Heart left ventricle (tissue), 16 donors: ENCODE results near the gene LEPROT. TPM values are rescaled to one million over a fixed set of nuclear protein-coding genes. Genes with fewer than 3 reads are reported as not detected.

Experiments used
- ATAC-seq, 4 donors: fragments of 200-7000 bp; cut with Tn5 transposase; one replicate each; pipeline ENCODE4 v1.9.1; 2020 to 2022; ENCODE audit warnings: moderate library complexity in 4 of 4, mild to moderate bottlenecking in 3 of 4, moderate number of reproducible peaks in 1 of 4
- DNase-seq, 5 donors: peaks; one replicate each; pipeline ENCODE4 v3.0.0-alpha.2; 2020
- H3K27ac ChIP-seq, 12 donors: fragments of 200-600 bp; sonication (generic) in 4 of 12; one replicate each; pipeline versions ENCODE4 v1.5.0 to v1.8.0; 2016 to 2022; ENCODE audit warnings: mild to moderate bottlenecking in 2 of 12
- H3K27me3 ChIP-seq, 9 donors: fragments of 200-600 bp; sonication (generic) in 2 of 9; one replicate each; pipeline versions ENCODE4 v1.5.1 to v1.8.0; 2016 to 2022; ENCODE audit warnings: mild to moderate bottlenecking in 3 of 9
- H3K36me3 ChIP-seq, 9 donors: fragments of 200-600 bp; sonication (generic) in 2 of 9; one replicate each; pipeline versions ENCODE4 v1.5.0 to v1.8.0; 2018 to 2022; ENCODE audit warnings: mild to moderate bottlenecking in 2 of 9
- H3K4me1 ChIP-seq, 12 donors: fragments of 200-600 bp; sonication (generic) in 4 of 12; one replicate each; pipeline versions ENCODE4 v1.5.0 to v1.8.0; 2016 to 2022; ENCODE audit warnings: mild to moderate bottlenecking in 3 of 12
- H3K4me3 ChIP-seq, 12 donors: fragments of 200-600 bp; sonication (generic) in 4 of 12; one replicate each; pipeline versions ENCODE4 v1.5.0 to v1.8.0; 2017 to 2022; ENCODE audit warnings: mild to moderate bottlenecking in 9 of 12, moderate library complexity in 4 of 12
- H3K9me3 ChIP-seq, 12 donors: fragments of 200-600 bp; sonication (generic) in 4 of 12; one replicate each; pipeline versions ENCODE4 v1.5.0 to v1.8.0; 2016 to 2022; ENCODE audit warnings: mild to moderate bottlenecking in 1 of 12
- CTCF ChIP-seq, 12 donors: fragments of 200-600 bp; sonication (generic) in 4 of 12; IDR thresholded peaks; one replicate each; pipeline versions ENCODE4 v1.5.0 to v1.8.0; 2018 to 2022; ENCODE audit warnings: antibody characterized with exemption in 12 of 12, mild to moderate bottlenecking in 5 of 12
- POLR2A ChIP-seq, 2 donors: fragments of 450-650 bp; IDR thresholded peaks; one replicate each; pipeline ENCODE4 v1.6.1; 2017; ENCODE audit warnings: antibody characterized with exemption in 2 of 2, mild to moderate bottlenecking in 2 of 2, moderate library complexity in 2 of 2
- WGBS, 4 donors: extraction: QIAGEN DNeasy Blood & Tissue Kit in 2 of 4; methylation state at CpG; one replicate each; pipeline versions ENCODE4 v1.1.5 to v1.1.7; 2013 to 2018; 5-methylcytosine and 5-hydroxymethylcytosine counted together
- intact Hi-C, 10 donors: fragments of 100-400 bp; cut with DNase I; formaldehyde crosslinking; loops; one replicate each; pipeline versions ENCODE4 v1.11.1 to v1.14.2; 2022
- polyA plus RNA-seq, 2 donors: library from polyadenylated mRNA; stranded (reverse); fragments of 200-250 nt; gene quantifications; one replicate each; pipeline ENCODE4 v1.2.3, GENCODE V29; 2013
- total RNA-seq, 9 donors: library from RNA; depleted of rRNA in 2 of 9; stranded (reverse); fragments of >200 nt in 2 of 9; fragmentation: NEBNext Ultra II Directional in 3 of 9; extraction: Animal tissue kit (Norgen Biotek cat#: 25700) in 3 of 9; gene quantifications; one replicate each; pipeline versions ENCODE4 v1.1.0 to v1.2.4, GENCODE V29; 2016 to 2023
- donor health status: ischemic (EF 13 %, LVEDD 7.1; RV severe dilation, severe dysfunction).
- donor health status: healthy with polysubstance abuse.
- donor health status: DM: no; HTN: yes; CAD: no.
- donor health status: DM: no; HTN: no; CAD: no.
- donor health status: ischemic (EF 25% LVEDD 6.9; RV normal size, moderate dysfunction).
- donor health status: ischemic (EF 25% LVEDD 5.7; RV mildly dilated, moderate dysfunction).
- donor health status: healthy.
- donor health status: DM: yes; HTN: yes; CAD: no.
- donor health status: ischemic (EF 35%, LVEDD 5.7; RV mildly dilated, moderate dysfunction).
- donor health status: nonischemic (EF 11% LVEDD 7.7; RV severe dilation, severe dysfunction).
- donor health status: DM: yes; HTN: yes; CAD: no.
- donor health status: PGD.
- donor health status: ischemic (EF 29% LVEDD 5.4; RV normal size, mild dysfunction).
- donor health status: nonischemic (EF 23%, LVEDD 6.1; RV moderate dilation, normal function).

Gene LEPROT
- total and polyA plus RNA-seq, 11 donors: 20.8 to 66.2 (median 46.2) TPM

GRCh38 chr1:65440322-65440900 lies 19.9 kb downstream of the LEPROT start:
- intact Hi-C loops: no loop called here
- DNase-seq (no peak), ATAC-seq (no peak)
- TF ChIP-seq POLR2A (IDR thresholded peaks at IDR 0.05) (no peak), CTCF (IDR thresholded peaks at IDR 0.05) (no peak)
- peaks cover 0 to 14% (median 0%) of the 10 kb centered on the region in 9 donors for H3K36me3 ChIP-seq
- H3K4me1 ChIP-seq: peaks cover 0 to 5% (median 0%) of the 10 kb centered on the region in 12 donors
- WGBS, 4 donors: 69 to 79% (median 74%) methylated on average over 12 of the region's 12 CpGs
- no peak overlapping the region for H3K4me3 ChIP-seq
- H3K27me3 ChIP-seq: no peaks in the 10 kb centered on the region
- no peak overlapping the region for H3K27ac ChIP-seq
- no peaks in the 10 kb centered on the region for H3K9me3 ChIP-seq

GRCh38 chr1:65440915-65441314 lies 20.4 kb downstream of the LEPROT start:
- intact Hi-C loops: no loop called here
- 71 to 78% (median 74%) methylated on average over 1 of the region's 1 CpG for WGBS, 4 donors
- Histone ChIP-seq H3K4me1 (peaks cover 0 to 5% (median 0%) of the 10 kb centered on the region in 12 donors), H3K36me3 (peaks cover 0 to 10% (median 0%) of the 10 kb centered on the region in 9 donors), H3K4me3 (no peak overlapping the region), H3K27me3 (no peaks in the 10 kb centered on the region), H3K9me3 (no peaks in the 10 kb centered on the region), H3K27ac (no peak overlapping the region)
- TF ChIP-seq CTCF (IDR thresholded peaks at IDR 0.05) (no peak), POLR2A (IDR thresholded peaks at IDR 0.05) (no peak)
- DNase-seq (no peak), ATAC-seq (no peak)

- ATAC-seq (no peak), DNase-seq (no peak)
- Histone ChIP-seq H3K4me3 (no peak overlapping the region), H3K27me3 (no peaks in the 10 kb centered on the region), H3K36me3 (peaks cover 0 to 5% (median 0%) of the 10 kb centered on the region in 9 donors), H3K9me3 (no peaks in the 10 kb centered on the region), H3K27ac (no peak overlapping the region), H3K4me1 (no peaks in the 10 kb centered on the region)
- WGBS, 4 donors: 65 to 77% (median 73%) methylated on average over 3 of the region's 3 CpGs
- TF ChIP-seq CTCF (IDR thresholded peaks at IDR 0.05) (no peak), POLR2A (IDR thresholded peaks at IDR 0.05) (no peak)
- intact Hi-C loops: no loop called here
These were observed 21.0 kb downstream of the LEPROT start for GRCh38 chr1:65441464-65441863.

GRCh38 chr1:65442442-65442841 lies 22.0 kb downstream of the LEPROT start:
- H3K9me3 ChIP-seq: no peaks in the 10 kb centered on the region
- no peak overlapping the region for H3K4me3 ChIP-seq
- intact Hi-C loops: no loop called here
- no peaks in the 10 kb centered on the region for H3K4me1 ChIP-seq
- WGBS, 4 donors: 84 to 96% (median 93%) methylated on average over 1 of the region's 1 CpG
- no peak for DNase-seq
- H3K27me3 ChIP-seq: no peaks in the 10 kb centered on the region
- peaks cover 0 to 2% (median 0%) of the 10 kb centered on the region in 9 donors for H3K36me3 ChIP-seq
- TF ChIP-seq CTCF (IDR thresholded peaks at IDR 0.05): no peak
- no peak for TF ChIP-seq POLR2A (IDR thresholded peaks at IDR 0.05)
- H3K27ac ChIP-seq: no peak overlapping the region
- ATAC-seq: no peak
